HFFc6 (cell line): ENCODE data around the gene NUP50. TPM values are rescaled to one million over a fixed set of nuclear protein-coding genes. Genes with fewer than 3 reads are reported as not detected.

Experiments used
- DNase-seq: peaks from one replicate; pipeline ENCODE4 v3.0.0-alpha.2; 2018
- H3K27ac Mint-ChIP-seq: 2 replicates; pipeline ENCODE4 v1.8.0; 2020; ENCODE audit warnings: mild to moderate bottlenecking, mixed read lengths
- H3K27me3 Mint-ChIP-seq: 2 replicates; pipeline ENCODE4 v1.8.0; 2021; ENCODE audit warnings: mild to moderate bottlenecking, moderate library complexity, mixed read lengths; ENCODE audit not compliant: insufficient read depth
- H3K36me3 Mint-ChIP-seq: 2 replicates; pipeline ENCODE4 v1.8.0; 2021; ENCODE audit warnings: low read depth, mixed read lengths
- H3K4me1 Mint-ChIP-seq: 2 replicates; pipeline ENCODE4 v1.8.0; 2020; ENCODE audit warnings: low read depth, mixed read lengths
- H3K4me3 Mint-ChIP-seq: 2 replicates; pipeline ENCODE4 v1.8.0; 2020; ENCODE audit warnings: mild to moderate bottlenecking, moderate library complexity, mixed read lengths
- H3K9me3 Mint-ChIP-seq: 2 replicates; pipeline ENCODE4 v1.8.0; 2020; ENCODE audit warnings: mild to moderate bottlenecking, mixed read lengths
- CTCF ChIP-seq: fragments of 200-600 bp; sonication (generic); IDR thresholded peaks from 2 replicates; pipeline ENCODE4 v1.5.0; 2021; ENCODE audit warnings: antibody characterized with exemption, mild to moderate bottlenecking
- microRNA-seq: library from miRNA; unstranded; fragments of <30 nt; microRNA quantifications from one replicate; pipeline ENCODE4, GENCODE V29; 2019
- total RNA-seq, 6 experiments: library from RNA; stranded (reverse); fragmentation: NEBNext Ultra II Directional; extraction: Animal tissue kit (Norgen Biotek cat#: 25700); gene quantifications; 2 replicates in 1 of 6; 3 replicates in 5 of 6; pipeline ENCODE4 v1.2.3, GENCODE V29; 2021

NUP50 gene
- total RNA-seq, 6 experiments from 2014 or later = 44.3 to 63.0 (median 56.6) TPM

DNA sequence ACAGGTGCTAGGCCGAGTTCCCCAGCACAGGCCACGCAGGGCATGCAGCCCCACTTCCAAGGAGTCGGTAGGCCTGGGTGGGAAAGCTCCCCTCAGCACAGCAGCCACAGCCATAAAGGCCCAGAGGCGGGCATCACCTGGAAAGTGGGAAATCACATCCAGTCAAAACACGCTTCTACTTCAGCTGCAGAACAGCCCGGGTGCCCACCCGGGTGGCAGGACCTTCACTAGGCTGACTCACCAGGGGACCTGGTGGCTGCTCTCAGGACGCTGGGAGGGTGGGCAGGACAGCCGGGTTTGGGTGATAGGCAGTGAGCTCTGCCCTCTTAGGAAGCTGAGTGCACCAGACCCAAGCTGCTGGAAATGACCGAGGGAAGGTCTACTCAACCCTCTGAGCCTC is 69.7 kb downstream of the NUP50 start:
- no peak overlapping the region for H3K4me3 Mint-ChIP-seq
- no peaks in the 10 kb centered on the region for H3K36me3 Mint-ChIP-seq
- peaks cover under 1% of the 10 kb centered on the region; the same call in 1 of the 2 replicates for H3K27me3 Mint-ChIP-seq
- H3K9me3 Mint-ChIP-seq = no peaks in the 10 kb centered on the region
- TF ChIP-seq CTCF = no peak
- peaks cover 3% of the 10 kb centered on the region; the same call in 1 of the 2 replicates for H3K4me1 Mint-ChIP-seq
- no peak for DNase-seq
- H3K27ac Mint-ChIP-seq = no peak overlapping the region

- Mint-ChIP-seq H3K36me3 (no peaks in the 10 kb centered on the region; the same call in 1 of the 2 replicates), H3K27me3 (peaks cover 2% of the 10 kb centered on the region; the same call in 1 of the 2 replicates), H3K9me3 (no peaks in the 10 kb centered on the region), H3K4me1 (peaks cover 8% of the 10 kb centered on the region), H3K27ac (no peak overlapping the region), H3K4me3 (no peak overlapping the region)
- DNase-seq = no peak
- TF ChIP-seq CTCF = no peak
Observed at GRCh38 chr22:45233827-45234226, 70.1 kb downstream of the NUP50 start.

DNA sequence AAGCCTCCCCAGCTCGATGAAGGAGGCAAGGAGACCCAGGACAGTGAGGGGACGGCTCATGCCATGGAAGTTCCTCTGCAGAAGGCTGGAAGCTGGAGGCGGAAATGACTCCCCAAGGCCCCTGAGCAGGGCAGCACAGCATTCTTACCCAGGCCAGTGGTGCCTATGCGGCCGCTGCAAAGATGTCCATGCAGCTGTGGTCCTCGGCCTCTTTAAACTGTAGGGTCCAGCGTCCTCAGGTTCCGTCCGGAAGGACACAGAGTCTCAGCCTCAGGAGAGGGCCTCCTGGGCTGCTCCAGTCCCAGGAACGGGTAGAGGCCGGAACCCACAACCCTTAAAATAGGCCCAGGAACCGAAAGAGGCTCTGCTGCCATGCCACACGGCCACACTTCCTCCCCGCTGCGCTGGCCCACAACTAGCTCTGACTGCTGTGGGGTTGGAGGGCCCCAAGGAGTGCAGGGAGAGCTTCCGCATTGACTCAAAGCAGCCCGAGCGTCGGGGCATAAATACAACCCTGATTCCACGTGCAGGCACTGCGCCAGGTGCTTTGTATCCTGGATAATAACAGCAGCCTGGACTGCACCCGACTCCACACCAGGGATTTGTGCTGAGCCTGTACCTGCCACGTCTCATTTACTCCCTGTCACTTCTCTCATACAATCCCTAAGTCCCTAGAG is 71.5 kb downstream of the NUP50 start:
- TF ChIP-seq CTCF = no peak
- DNase-seq = no peak
- H3K4me3 Mint-ChIP-seq = no peak overlapping the region

GRCh38 chr22:45235851-45236342 is 72.2 kb downstream of the NUP50 start:
- Mint-ChIP-seq H3K27me3 (peaks cover 2% of the 10 kb centered on the region; the same call in 1 of the 2 replicates), H3K4me3 (no peak overlapping the region), H3K27ac (no peak overlapping the region), H3K9me3 (no peaks in the 10 kb centered on the region), H3K4me1 (peaks cover 21% of the 10 kb centered on the region), H3K36me3 (no peaks in the 10 kb centered on the region; the same call in 1 of the 2 replicates)
- DNase-seq = no peak
- TF ChIP-seq CTCF = no peak

More for the DNA sequence above, 71.5 kb downstream of the NUP50 start:
- Mint-ChIP-seq H3K27ac (no peak overlapping the region), H3K27me3 (peaks cover 2% of the 10 kb centered on the region; the same call in 1 of the 2 replicates), H3K36me3 (no peaks in the 10 kb centered on the region; the same call in 1 of the 2 replicates), H3K9me3 (no peaks in the 10 kb centered on the region), H3K4me1 (peaks cover 21% of the 10 kb centered on the region)

DNA sequence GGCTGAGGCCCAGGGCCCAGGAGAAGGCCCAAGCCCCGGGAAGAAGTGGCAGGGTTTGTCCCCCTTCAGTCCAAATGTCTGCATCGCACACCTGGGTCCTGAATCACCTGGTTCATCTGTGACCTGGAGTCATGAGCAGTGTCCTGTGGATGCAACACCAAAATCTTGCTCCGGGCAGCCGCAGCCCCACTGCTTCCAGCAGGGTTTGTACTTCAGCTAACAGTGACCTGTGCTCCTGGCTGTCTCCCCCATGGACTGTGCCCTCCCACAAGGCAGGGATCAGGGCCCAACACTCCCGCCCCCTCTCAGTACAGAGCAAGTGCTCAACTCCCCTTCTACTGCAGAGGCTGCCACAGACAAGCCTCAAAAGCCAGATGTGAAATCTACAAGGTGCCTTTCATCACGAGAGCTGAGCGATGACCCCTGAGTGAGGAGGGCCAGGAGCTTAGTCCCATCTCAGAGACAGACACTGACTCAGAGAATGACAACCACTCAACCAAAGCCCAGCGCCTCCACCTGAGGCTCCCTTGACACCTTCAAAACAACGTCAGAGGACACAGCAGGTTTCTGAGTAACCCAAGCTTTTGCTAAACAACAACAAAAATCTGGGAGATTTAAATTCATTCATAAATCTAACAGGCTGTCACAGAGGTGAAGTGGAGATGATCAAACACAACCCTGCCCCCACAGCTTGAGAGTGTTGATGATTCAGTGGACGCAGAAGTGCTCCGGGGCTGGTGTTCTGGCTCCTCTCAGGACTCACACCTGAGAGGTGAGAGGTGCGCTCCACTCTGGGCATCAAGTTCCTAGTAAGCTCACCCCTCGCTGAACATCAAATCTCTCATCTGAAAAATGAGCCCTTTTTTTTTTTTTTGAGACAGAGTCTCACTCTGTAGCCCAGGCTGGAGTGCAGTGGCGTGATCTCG is 73.6 kb downstream of the NUP50 start:
- H3K27ac Mint-ChIP-seq = no peak overlapping the region
- no peaks in the 10 kb centered on the region; the same call in 1 of the 2 replicates for H3K36me3 Mint-ChIP-seq
- TF ChIP-seq CTCF = no peak; the same call in 1 of the 2 replicates
- H3K4me3 Mint-ChIP-seq = no peak overlapping the region
- peaks cover 2% of the 10 kb centered on the region; the same call in 1 of the 2 replicates for H3K27me3 Mint-ChIP-seq
- DNase-seq = no peak
- no peaks in the 10 kb centered on the region for H3K9me3 Mint-ChIP-seq
- H3K4me1 Mint-ChIP-seq = peaks cover 21% of the 10 kb centered on the region

Small RNA genes within 50 kb of the gene (microRNA-seq; reads per million reads assigned to microRNA genes)
- gene MIR1249 = 145 reads per million, percentile 54 among the genes with 10 or more reads in this experiment

Other genes with a start within 250 kb of the NUP50 start
- gene PHF21B, start 153.9 kb upstream of the NUP50 start, total RNA-seq = not detected
- 10 to 100 TPM; 53.9 to 70.1 (median 57.8) TPM for gene KIAA0930, start 77.0 kb downstream of the NUP50 start, total RNA-seq
- not detected for gene UPK3A, start 121.0 kb downstream of the NUP50 start, total RNA-seq
- 10 to 100 TPM in 4 of 6 experiments, 1 to 10 TPM in 2; 8.6 to 13.2 (median 10.7) TPM for gene FAM118A, start 146.0 kb downstream of the NUP50 start, total RNA-seq
- under 1 TPM in 1 of 6 experiments, not detected in 5; 0.06 TPM for gene SMC1B, start 249.7 kb downstream of the NUP50 start, total RNA-seq
- 1 to 10 TPM; 1.0 to 3.7 (median 2.4) TPM for gene RIBC2, start 249.8 kb downstream of the NUP50 start, total RNA-seq